GM12874 (cell line): ENCODE data around the gene RAP1A.

ENCODE experiments used
- CTCF ChIP-seq: IDR thresholded peaks from 2 replicates; pipeline ENCODE4 v1.5.1; 2011; ENCODE audit warnings: low read depth, mild to moderate bottlenecking, control low read depth, low read length, moderate library complexity; ENCODE audit not compliant: insufficient read depth

The RAP1A gene

GRCh38 chr1:111727056-111727455 is 107.5 kb downstream of the RAP1A start:
- TF ChIP-seq CTCF: no peak

GRCh38 chr1:111729271-111729921 is 109.8 kb downstream of the RAP1A start:
- no peak for TF ChIP-seq CTCF

- no peak for TF ChIP-seq CTCF
Observed at GRCh38 chr1:111729946-111730681, 110.5 kb downstream of the RAP1A start.

GRCh38 chr1:111730706-111731105 is 111.1 kb downstream of the RAP1A start:
- no peak for TF ChIP-seq CTCF

GRCh38 chr1:111731956-111732355 is 112.4 kb downstream of the RAP1A start:
- TF ChIP-seq CTCF: no peak

GRCh38 chr1:111732718-111733117 is 113.1 kb downstream of the RAP1A start:
- TF ChIP-seq CTCF: no peak

GRCh38 chr1:111733183-111733991 is 113.8 kb downstream of the RAP1A start:
- no peak for TF ChIP-seq CTCF
